ENCODE data around the gene AP2B1. TPM values are rescaled to one million over a fixed set of nuclear protein-coding genes. Genes with fewer than 3 reads are reported as not detected.

Gene AP2B1
- total RNA-seq, 1 experiment from 2014 or later, result 217 TPM

DNA sequence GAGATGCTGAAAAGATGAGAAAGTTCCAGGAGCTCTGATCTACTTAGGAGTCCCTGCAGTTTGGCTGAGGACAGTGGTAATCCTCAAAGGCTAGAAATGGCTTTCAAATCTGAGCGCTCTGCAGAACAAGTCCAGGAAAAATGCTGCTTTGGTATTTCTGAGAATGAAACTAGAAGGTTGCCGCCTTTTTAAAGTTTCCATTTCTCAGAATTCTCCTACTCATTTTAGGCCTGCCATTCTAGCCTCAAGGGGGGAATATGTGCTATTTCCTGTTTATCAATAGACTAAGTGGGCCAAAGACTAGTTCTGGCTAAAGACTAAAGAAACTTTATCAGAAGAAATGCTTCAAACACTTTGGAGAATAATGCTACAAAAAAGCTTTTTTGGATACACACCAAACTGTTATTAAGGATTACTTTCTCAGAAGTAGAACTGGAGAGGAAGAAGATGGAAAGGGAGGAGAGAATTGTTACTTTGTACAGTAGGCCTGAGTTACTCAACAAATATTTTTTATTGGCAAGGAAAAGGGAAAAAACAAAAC lies 49.5 kb upstream of the AP2B1 start, which contains the start of gene SLFN12L:
Gene SLFN12L, minus strand, starts transcription at position 78 of the 541 bp plus-strand sequence. CDS start 15,314 bp downstream, outside the sequence.
- H4K91ac ChIP-seq (ENCODE audit: insufficient read length, low read depth, low read length), result no peak within 1 kb of the TSS
- H3K79me1 ChIP-seq (ENCODE audit: insufficient read depth, low read depth, low read length, poor library complexity, severe bottlenecking), result no peaks in the 10 kb centered on the region

More for the DNA sequence above, 49.5 kb upstream of the AP2B1 start, which contains the start of gene SLFN12L:
- Histone ChIP-seq H4K5ac (ENCODE audit: insufficient read length, low read depth, low read length) (no peak within 1 kb of the TSS), H3K4me1 (ENCODE audit: insufficient read depth, low read length) (no peaks in the 10 kb centered on the region), H2BK5ac (ENCODE audit: insufficient read length, low read length) (no peak within 1 kb of the TSS), H2AFZ (ENCODE audit: low read length) (no peak within 1 kb of the TSS), H3K4ac (ENCODE audit: low read depth, low read length) (no peak within 1 kb of the TSS), H3K56ac (ENCODE audit: insufficient read length, low read depth, low read length) (no peak within 1 kb of the TSS), H3K23ac (ENCODE audit: insufficient read length, low read depth, low read length) (no peak within 1 kb of the TSS), H3K4me2 (ENCODE audit: insufficient read depth, insufficient read length, low read length) (no peak within 1 kb of the TSS), H4K8ac (replicated peaks; ENCODE audit: insufficient read length, low read depth, low read length) (no peak within 1 kb of the TSS), H4K20me1 (ENCODE audit: control insufficient read depth, insufficient read depth, insufficient read length) (no peaks in the 10 kb centered on the region), H3K18ac (ENCODE audit: insufficient read length, low read depth, low read length) (no peak within 1 kb of the TSS), H3K27ac (ENCODE audit: insufficient read length, low read depth, low read length) (no peak within 1 kb of the TSS), H2BK120ac (ENCODE audit: low read depth, low read length, poor library complexity, severe bottlenecking) (no peak within 1 kb of the TSS), H2BK12ac (ENCODE audit: insufficient read length, low read depth, low read length) (no peak within 1 kb of the TSS), H3K27me3 (ENCODE audit: insufficient read depth, low read length) (no peaks in the 10 kb centered on the region), H3K23me2 (ENCODE audit: insufficient read length, low read depth, low read length, poor library complexity, severe bottlenecking) (no peaks in the 10 kb centered on the region), H2BK20ac (ENCODE audit: low read depth, low read length, poor library complexity, severe bottlenecking) (no peak within 1 kb of the TSS), H3K79me2 (ENCODE audit: insufficient read depth, low read length) (no peaks in the 10 kb centered on the region), H3T11ph (ENCODE audit: low read length) (no peak within 1 kb of the TSS), H3K9ac (ENCODE audit: extremely low read depth, insufficient read length, low read length) (no peak within 1 kb of the TSS), H3K14ac (ENCODE audit: insufficient read depth, low read length) (no peak within 1 kb of the TSS), H3K9me3 (ENCODE audit: control insufficient read depth, low read depth, low read length) (no peaks in the 10 kb centered on the region), H2BK15ac (ENCODE audit: low read depth, low read length) (no peak within 1 kb of the TSS), H2AK5ac (ENCODE audit: insufficient read length, low read length) (no peak within 1 kb of the TSS)
- WGBS (ENCODE audit: extremely low coverage, insufficient read length, low lambda C conversion rate), result no CpG with 5 or more reads among the region's 2 CpGs
- Mint-ChIP-seq H3K4me1 (peaks cover 0 to 3% of the 10 kb centered on the region in 2 experiments; a peak in 1 of 4 replicates), H3K27me3 (ENCODE audit: low read depth) (no peaks in the 10 kb centered on the region), H3K36me3 (ENCODE audit: insufficient read depth in 1 of 3, low read depth in 3 of 3) (no peaks in the 10 kb centered on the region), H3K27ac (no peak within 1 kb of the TSS), H3K9me3 (no peaks in the 10 kb centered on the region), H3K4me3 (no peak within 1 kb of the TSS)
- TF ChIP-seq, protein P1, sequence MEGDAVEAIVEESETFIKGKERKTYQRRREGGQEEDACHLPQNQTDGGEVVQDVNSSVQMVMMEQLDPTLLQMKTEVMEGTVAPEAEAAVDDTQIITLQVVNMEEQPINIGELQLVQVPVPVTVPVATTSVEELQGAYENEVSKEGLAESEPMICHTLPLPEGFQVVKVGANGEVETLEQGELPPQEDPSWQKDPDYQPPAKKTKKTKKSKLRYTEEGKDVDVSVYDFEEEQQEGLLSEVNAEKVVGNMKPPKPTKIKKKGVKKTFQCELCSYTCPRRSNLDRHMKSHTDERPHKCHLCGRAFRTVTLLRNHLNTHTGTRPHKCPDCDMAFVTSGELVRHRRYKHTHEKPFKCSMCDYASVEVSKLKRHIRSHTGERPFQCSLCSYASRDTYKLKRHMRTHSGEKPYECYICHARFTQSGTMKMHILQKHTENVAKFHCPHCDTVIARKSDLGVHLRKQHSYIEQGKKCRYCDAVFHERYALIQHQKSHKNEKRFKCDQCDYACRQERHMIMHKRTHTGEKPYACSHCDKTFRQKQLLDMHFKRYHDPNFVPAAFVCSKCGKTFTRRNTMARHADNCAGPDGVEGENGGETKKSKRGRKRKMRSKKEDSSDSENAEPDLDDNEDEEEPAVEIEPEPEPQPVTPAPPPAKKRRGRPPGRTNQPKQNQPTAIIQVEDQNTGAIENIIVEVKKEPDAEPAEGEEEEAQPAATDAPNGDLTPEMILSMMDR (conservative IDR thresholded peaks at IDR 0.05), result no peak
- DNase-seq, result no peak

Data from H9 (cell line).